NB4 (cell line): ENCODE results near the gene UBXN4.
"Not testable (repeated sequence)": the region's sequence is repeated elsewhere in the genome, so short reads cannot be mapped to it uniquely, and the experiment has no call there.

Experiments used
- CTCF ChIP-seq: IDR thresholded peaks from one replicate; pipeline ENCODE4 v1.5.1; 2012; ENCODE audit warnings: low read depth, low read length
- MAX ChIP-seq: IDR thresholded peaks from 2 replicates; pipeline ENCODE4 v1.6.1; 2011; ENCODE audit warnings: low read depth, low read length
- MYC ChIP-seq: IDR thresholded peaks from 2 replicates; pipeline ENCODE4 v1.6.1; 2011; ENCODE audit warnings: low read depth, low read length
- POLR2A ChIP-seq: IDR thresholded peaks from 2 replicates; pipeline ENCODE4 v1.6.1; 2011; ENCODE audit warnings: mild to moderate bottlenecking; ENCODE audit not compliant: insufficient read length; ENCODE audit errors: extremely low read depth

- TF ChIP-seq CTCF, MYC, MAX, POLR2A: not testable (repeated sequence)
Observed at GRCh38 chr2:135795641-135796040, 54.0 kb downstream of the UBXN4 start.
